HepG2 (cell line): ENCODE results near the gene KMT5C. TPM values are rescaled to one million over a fixed set of nuclear protein-coding genes. Genes with fewer than 3 reads are reported as not detected.

Experiments used
- ARHGAP35 ChIP-seq: sonication (generic); formaldehyde crosslinking; IDR thresholded peaks from 2 replicates; pipeline ENCODE4 v1.9.0; 2022; ENCODE audit warnings: mild to moderate bottlenecking, inconsistent platforms, moderate library complexity, missing genetic modification reagents, borderline replicate concordance
- ATF6 ChIP-seq: sonication (generic); formaldehyde crosslinking; conservative IDR thresholded peaks from 2 replicates; pipeline ENCODE4 v1.4.0; 2020; ENCODE audit warnings: missing genetic modification reagents
- DBP ChIP-seq: sonication (generic); formaldehyde crosslinking; IDR thresholded peaks from 2 replicates; pipeline ENCODE4 v1.4.0; 2020; ENCODE audit warnings: missing genetic modification reagents; ENCODE audit errors: not compliant biosample characterization
- GMEB1 ChIP-seq: sonication (generic); formaldehyde crosslinking; IDR thresholded peaks from 2 replicates; pipeline ENCODE4 v1.5.1; 2020; ENCODE audit warnings: missing genetic modification reagents, mild to moderate bottlenecking, borderline replicate concordance
- JDP2 ChIP-seq: sonication (generic); formaldehyde crosslinking; IDR thresholded peaks from 2 replicates; pipeline ENCODE4 v1.8.1; 2022; ENCODE audit warnings: missing genetic modification reagents, borderline replicate concordance
- KDM1A ChIP-seq: IDR thresholded peaks from 2 replicates; pipeline ENCODE4 v1.6.1; 2016; ENCODE audit warnings: missing compliant biosample characterization
- NFKB2 ChIP-seq: sonication (generic); formaldehyde crosslinking; IDR thresholded peaks from 2 replicates; pipeline ENCODE4 v1.4.0; 2020; ENCODE audit warnings: missing genetic modification reagents, borderline replicate concordance
- SIN3A ChIP-seq: IDR thresholded peaks from 2 replicates; pipeline ENCODE4 v1.6.1; 2011; ENCODE audit warnings: low read depth, mild to moderate bottlenecking, control low read depth, low read length, borderline replicate concordance
- ZBTB2 ChIP-seq: sonication (generic); formaldehyde crosslinking; IDR thresholded peaks from 2 replicates; pipeline ENCODE4 v1.8.0; 2022; ENCODE audit warnings: low read depth, missing genetic modification reagents
- ZNF263 ChIP-seq: sonication (generic); formaldehyde crosslinking; IDR thresholded peaks from 2 replicates; pipeline ENCODE4 v1.4.0; 2020; ENCODE audit warnings: missing genetic modification reagents
- ZNF567 ChIP-seq: sonication (generic); formaldehyde crosslinking; IDR thresholded peaks from 2 replicates; pipeline ENCODE4 v1.8.1; 2023; ENCODE audit warnings: mild to moderate bottlenecking, missing genetic modification reagents, borderline replicate concordance
- ZNF652 ChIP-seq: IDR thresholded peaks from 2 replicates; pipeline ENCODE4 v1.6.1; 2016; ENCODE audit warnings: low read depth, borderline replicate concordance
- ZNF781 ChIP-seq: sonication (generic); formaldehyde crosslinking; IDR thresholded peaks from 2 replicates; pipeline ENCODE4 v1.5.1; 2020; ENCODE audit warnings: borderline replicate concordance, mild to moderate bottlenecking, missing genetic modification reagents; ENCODE audit errors: not compliant biosample characterization
- polyA plus RNA-seq, 8 experiments: library from polyadenylated mRNA; depleted of rRNA in 3 of 8; stranded (reverse) in 7 of 8; unstranded in 1 of 8; fragments of >200 nt; fragmentation: Illumina TruSeq in 4 of 8; extraction: Trizol in 4 of 8; gene quantifications; 2 replicates each; pipeline versions ENCODE4 v1.2.1 to v1.2.3, GENCODE V29; 2011 to 2016; ENCODE audit warnings: low read depth in 4 of 8, missing spikeins in 1 of 8, mixed read lengths in 1 of 8; ENCODE audit not compliant: insufficient read depth in 1 of 8
- total RNA-seq, 5 experiments: library from RNA; depleted of rRNA; stranded (reverse); fragments of >200 nt; fragmentation: Illumina TruSeq; extraction: Trizol; gene quantifications; 2 replicates each; pipeline ENCODE4 v1.2.3, GENCODE V29; 2016; ENCODE audit warnings: low read depth in 1 of 5
- TF ChIP-seq, protein P1 (sequence below): sonication (generic); formaldehyde crosslinking; IDR thresholded peaks from 2 replicates; pipeline ENCODE4 v1.4.0; 2020; ENCODE audit warnings: mild to moderate bottlenecking, missing genetic modification reagents
- TF ChIP-seq, protein P2 (sequence below): sonication (generic); formaldehyde crosslinking; IDR thresholded peaks from 2 replicates; pipeline ENCODE4 v1.5.0; 2020; ENCODE audit warnings: missing genetic modification reagents, mild to moderate bottlenecking, borderline replicate concordance

The KMT5C gene
- total and polyA plus RNA-seq, 2 of the 13 experiments (the other 11 are each of a cell fraction or from before 2014, with no cell fraction given): 5.5 to 9.0 TPM

- TF ChIP-seq ATF6 (CRISPR knock-in tag) (no peak), ZNF567 (CRISPR knock-in tag) (no peak), ZBTB2 (no peak), DBP (CRISPR knock-in tag) (no peak), JDP2 (CRISPR knock-in tag) (no peak), ARHGAP35 (CRISPR knock-in tag) (no peak), GMEB1 (no peak), KDM1A (CRISPR knock-in tag) (no peak), ZNF781 (CRISPR knock-in tag) (no peak), NFKB2 (no peak), SIN3A (peak; percentile 34; the same call in 1 of the 2 replicates), ZNF652 (CRISPR knock-in tag) (peak; percentile 83), ZNF263 (no peak)
- TF ChIP-seq, protein P1, sequence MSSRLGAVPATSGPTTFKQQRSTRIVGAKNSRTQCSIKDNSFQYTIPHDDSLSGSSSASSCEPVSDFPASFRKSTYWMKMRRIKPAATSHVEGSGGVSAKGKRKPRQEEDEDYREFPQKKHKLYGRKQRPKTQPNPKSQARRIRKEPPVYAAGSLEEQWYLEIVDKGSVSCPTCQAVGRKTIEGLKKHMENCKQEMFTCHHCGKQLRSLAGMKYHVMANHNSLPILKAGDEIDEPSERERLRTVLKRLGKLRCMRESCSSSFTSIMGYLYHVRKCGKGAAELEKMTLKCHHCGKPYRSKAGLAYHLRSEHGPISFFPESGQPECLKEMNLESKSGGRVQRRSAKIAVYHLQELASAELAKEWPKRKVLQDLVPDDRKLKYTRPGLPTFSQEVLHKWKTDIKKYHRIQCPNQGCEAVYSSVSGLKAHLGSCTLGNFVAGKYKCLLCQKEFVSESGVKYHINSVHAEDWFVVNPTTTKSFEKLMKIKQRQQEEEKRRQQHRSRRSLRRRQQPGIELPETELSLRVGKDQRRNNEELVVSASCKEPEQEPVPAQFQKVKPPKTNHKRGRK (CRISPR knock-in tag): no peak
- TF ChIP-seq, protein P2, sequence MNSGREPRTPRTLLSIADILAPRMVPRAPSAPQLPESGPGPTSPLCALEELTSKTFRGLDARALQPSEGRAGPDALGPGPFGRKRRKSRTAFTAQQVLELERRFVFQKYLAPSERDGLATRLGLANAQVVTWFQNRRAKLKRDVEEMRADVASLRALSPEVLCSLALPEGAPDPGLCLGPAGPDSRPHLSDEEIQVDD: no peak
Observed at GRCh38 chr19:55370305-55370988, 30.8 kb downstream of the KMT5C start, which contains the start of gene IL11 (continued).
